Endodermal cell (in vitro differentiated cells): ENCODE data around the gene CHRNA7. TPM values are rescaled to one million over a fixed set of nuclear protein-coding genes. Genes with fewer than 3 reads are reported as not detected.

Experiments
- DNase-seq: peaks from one replicate; pipeline ENCODE4 v3.0.0-alpha.2; 2017
- H3K27ac ChIP-seq: 2 replicates; pipeline ENCODE4 v1.5.1; 2013; ENCODE audit warnings: mild to moderate bottlenecking, low read depth, low read length, moderate library complexity
- H3K27me3 ChIP-seq: 2 replicates; pipeline ENCODE4 v1.6.1; 2013; ENCODE audit warnings: mild to moderate bottlenecking, low read length, moderate library complexity; ENCODE audit not compliant: insufficient read depth, control insufficient read depth, poor library complexity, severe bottlenecking
- H3K36me3 ChIP-seq: 2 replicates; pipeline ENCODE4 v1.7.0; 2013; ENCODE audit warnings: mild to moderate bottlenecking, low read length, moderate library complexity; ENCODE audit not compliant: control insufficient read depth, insufficient read depth
- H3K4me1 ChIP-seq: one replicate; pipeline ENCODE4 v1.7.0; 2013; ENCODE audit warnings: low read length; ENCODE audit not compliant: control insufficient read depth, insufficient read depth
- H3K4me3 ChIP-seq: 2 replicates; pipeline ENCODE4 v1.5.1; 2013; ENCODE audit warnings: mild to moderate bottlenecking, low read length, moderate library complexity
- H3K9ac ChIP-seq: 2 replicates; pipeline ENCODE4 v1.6.1; 2013; ENCODE audit warnings: mild to moderate bottlenecking, low read length, moderate library complexity; ENCODE audit not compliant: poor library complexity, severe bottlenecking; ENCODE audit errors: extremely low read depth
- H3K9me3 ChIP-seq: 2 replicates; pipeline ENCODE4 v1.6.1; 2013; ENCODE audit warnings: mild to moderate bottlenecking, low read length, moderate library complexity; ENCODE audit not compliant: control insufficient read depth
- H3K27ac Mint-ChIP-seq: 2 replicates; pipeline ENCODE4 v1.8.0; 2020; ENCODE audit warnings: mixed read lengths
- H3K27me3 Mint-ChIP-seq: 2 replicates; pipeline ENCODE4 v1.8.0; 2021; ENCODE audit warnings: mild to moderate bottlenecking, mixed read lengths; ENCODE audit not compliant: insufficient read depth
- H3K36me3 Mint-ChIP-seq: 2 replicates; pipeline ENCODE4 v1.8.0; 2020; ENCODE audit warnings: low read depth, mixed read lengths
- H3K4me1 Mint-ChIP-seq: 2 replicates; pipeline ENCODE4 v1.8.0; 2020; ENCODE audit warnings: mixed read lengths
- H3K4me3 Mint-ChIP-seq: 2 replicates; pipeline ENCODE4 v1.8.0; 2020; ENCODE audit warnings: mild to moderate bottlenecking, moderate library complexity, mixed read lengths
- H3K9me3 Mint-ChIP-seq: 2 replicates; pipeline ENCODE4 v1.8.0; 2020; ENCODE audit warnings: mild to moderate bottlenecking, mixed read lengths
- WGBS, 2 experiments: methylation state at CpG; one replicate each; pipeline versions ENCODE4 v1.1.5 to v1.1.7; 2013; ENCODE audit warnings: missing lambda C conversion rate in 2 of 2, mixed read lengths in 1 of 2; ENCODE audit not compliant: insufficient coverage in 1 of 2, insufficient read length in 1 of 2; 5-methylcytosine and 5-hydroxymethylcytosine counted together
- total RNA-seq, 2 donors: library from RNA; stranded (reverse); fragmentation: NEBNext Ultra II Directional in 1 of 2; extraction: Animal tissue kit (Norgen Biotek cat#: 25700) in 1 of 2; gene quantifications; 2 replicates in 1 of 2; 3 replicates in 1 of 2; pipeline ENCODE4 v1.2.1, GENCODE V29; 2021
- TF ChIP-seq, protein P1 (sequence below): fragments of 200-600 bp; sonication (generic); conservative IDR thresholded peaks from 2 replicates; pipeline ENCODE4 v1.5.0; 2021; ENCODE audit warnings: antibody characterized with exemption, mild to moderate bottlenecking

Gene CHRNA7
- total RNA-seq, 2 donors from 2014 or later: 7.5 to 8.0 TPM

DNA sequence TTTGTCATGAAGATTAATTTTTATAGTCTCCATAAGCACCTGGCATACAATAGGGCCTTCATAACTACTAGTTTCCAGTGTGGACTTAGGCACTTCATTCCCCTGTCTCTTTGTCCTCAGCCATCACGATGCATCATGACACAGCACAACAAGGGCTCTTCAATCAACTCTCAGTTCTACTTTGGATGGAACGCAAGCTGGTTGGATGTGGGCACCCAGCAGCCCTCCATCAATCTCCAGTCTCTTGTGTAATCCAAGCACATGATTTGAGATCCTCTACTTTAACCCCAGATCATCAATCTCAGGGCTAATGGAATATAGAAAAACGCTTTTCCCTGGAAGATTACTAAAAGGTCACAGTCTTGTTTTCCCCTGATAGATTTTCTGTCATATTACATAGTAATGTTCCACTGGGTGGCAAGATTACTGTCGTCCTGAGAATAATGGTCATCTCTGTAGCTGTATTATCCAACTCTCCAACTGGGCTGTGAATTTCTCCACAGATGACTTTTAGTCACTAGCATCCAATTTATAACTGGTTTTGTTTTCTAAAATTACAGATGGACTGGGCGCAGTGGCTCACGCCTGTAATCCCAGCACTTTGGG is 22.9 kb upstream of the CHRNA7 start:
- Histone ChIP-seq H3K9me3 (no peaks in the 10 kb centered on the region), H3K4me1 (no peaks in the 10 kb centered on the region), H3K27ac (no peak overlapping the region), H3K9ac (no peak overlapping the region), H3K27me3 (no peaks in the 10 kb centered on the region), H3K4me3 (no peak overlapping the region), H3K36me3 (no peaks in the 10 kb centered on the region)
- Mint-ChIP-seq H3K27ac (no peak overlapping the region), H3K4me1 (no peaks in the 10 kb centered on the region), H3K27me3 (no peaks in the 10 kb centered on the region), H3K9me3 (no peaks in the 10 kb centered on the region), H3K36me3 (no peaks in the 10 kb centered on the region), H3K4me3 (no peak overlapping the region)
- 90 to 94% methylated on average over 6 of the region's 6 CpGs for WGBS, 2 experiments
- TF ChIP-seq, protein P1, sequence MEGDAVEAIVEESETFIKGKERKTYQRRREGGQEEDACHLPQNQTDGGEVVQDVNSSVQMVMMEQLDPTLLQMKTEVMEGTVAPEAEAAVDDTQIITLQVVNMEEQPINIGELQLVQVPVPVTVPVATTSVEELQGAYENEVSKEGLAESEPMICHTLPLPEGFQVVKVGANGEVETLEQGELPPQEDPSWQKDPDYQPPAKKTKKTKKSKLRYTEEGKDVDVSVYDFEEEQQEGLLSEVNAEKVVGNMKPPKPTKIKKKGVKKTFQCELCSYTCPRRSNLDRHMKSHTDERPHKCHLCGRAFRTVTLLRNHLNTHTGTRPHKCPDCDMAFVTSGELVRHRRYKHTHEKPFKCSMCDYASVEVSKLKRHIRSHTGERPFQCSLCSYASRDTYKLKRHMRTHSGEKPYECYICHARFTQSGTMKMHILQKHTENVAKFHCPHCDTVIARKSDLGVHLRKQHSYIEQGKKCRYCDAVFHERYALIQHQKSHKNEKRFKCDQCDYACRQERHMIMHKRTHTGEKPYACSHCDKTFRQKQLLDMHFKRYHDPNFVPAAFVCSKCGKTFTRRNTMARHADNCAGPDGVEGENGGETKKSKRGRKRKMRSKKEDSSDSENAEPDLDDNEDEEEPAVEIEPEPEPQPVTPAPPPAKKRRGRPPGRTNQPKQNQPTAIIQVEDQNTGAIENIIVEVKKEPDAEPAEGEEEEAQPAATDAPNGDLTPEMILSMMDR: no peak
- no peak for DNase-seq

DNA sequence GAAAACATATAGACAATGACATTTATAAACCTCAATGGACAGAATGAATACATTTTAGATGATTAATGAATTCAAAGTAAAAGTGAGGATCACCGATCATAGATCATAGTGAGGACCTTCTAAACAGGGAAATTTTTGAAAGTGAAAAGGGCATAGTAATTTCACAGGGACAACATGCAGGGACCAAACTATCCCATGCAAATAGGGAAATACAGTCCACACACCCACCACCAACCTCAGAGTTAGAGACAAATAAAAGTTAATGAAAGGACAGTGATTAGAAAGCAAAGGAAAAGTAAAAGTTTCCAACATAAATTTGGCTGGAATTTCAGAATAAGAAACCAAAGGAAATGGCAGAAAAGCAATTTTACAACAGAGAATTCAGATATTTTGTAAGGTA is 15.4 kb upstream of the CHRNA7 start:
- Histone ChIP-seq H3K36me3 (no peaks in the 10 kb centered on the region), H3K27me3 (no peaks in the 10 kb centered on the region), H3K4me1 (no peaks in the 10 kb centered on the region), H3K9ac (no peak overlapping the region), H3K4me3 (no peak overlapping the region), H3K27ac (no peak overlapping the region), H3K9me3 (no peaks in the 10 kb centered on the region)
- no peak for DNase-seq
- peaks cover 4% of the 10 kb centered on the region for H3K9me3 Mint-ChIP-seq
- no peaks in the 10 kb centered on the region for H3K36me3 Mint-ChIP-seq
- TF ChIP-seq, protein P1: no peak
- H3K4me3 Mint-ChIP-seq: no peak overlapping the region
- no peak overlapping the region for H3K27ac Mint-ChIP-seq
- no peaks in the 10 kb centered on the region for H3K27me3 Mint-ChIP-seq
- H3K4me1 Mint-ChIP-seq: no peaks in the 10 kb centered on the region
- 60 to 80% methylated on average over 1 of the region's 1 CpG for WGBS, 2 experiments

DNA sequence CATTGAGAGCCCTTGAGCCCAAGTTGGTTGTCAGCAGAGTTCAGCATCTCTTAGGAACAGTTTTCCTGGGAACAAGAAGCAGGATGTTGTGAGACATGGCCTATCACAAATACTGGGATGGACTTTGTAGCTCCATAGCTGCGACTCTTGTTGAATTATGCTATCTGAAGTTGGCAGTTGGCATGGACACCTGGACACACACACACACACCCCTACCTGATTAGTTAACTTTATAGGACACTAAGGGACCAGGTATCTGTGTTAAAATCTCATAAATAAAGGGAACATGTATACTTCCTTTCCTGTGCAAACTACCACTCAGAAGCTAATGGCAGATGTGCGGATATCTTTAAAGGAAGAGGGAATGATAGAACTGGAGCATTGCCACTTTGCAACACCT is 10.2 kb upstream of the CHRNA7 start:
- Mint-ChIP-seq H3K4me1 (no peaks in the 10 kb centered on the region), H3K4me3 (no peak overlapping the region), H3K9me3 (no peaks in the 10 kb centered on the region), H3K27me3 (no peaks in the 10 kb centered on the region), H3K36me3 (no peaks in the 10 kb centered on the region), H3K27ac (no peak overlapping the region)
- TF ChIP-seq, protein P1: no peak
- Histone ChIP-seq H3K36me3 (no peaks in the 10 kb centered on the region), H3K4me3 (no peak overlapping the region), H3K9me3 (no peaks in the 10 kb centered on the region), H3K9ac (no peak overlapping the region), H3K4me1 (no peaks in the 10 kb centered on the region), H3K27me3 (no peaks in the 10 kb centered on the region), H3K27ac (no peak overlapping the region)
- 96% methylated on average over 2 of the region's 2 CpGs; no CpG with 5 or more reads in 1 of the 2 experiments for WGBS, 2 experiments
- DNase-seq: no peak
